Left ventricle myocardium inferior (tissue), 1 donor: ENCODE data around the gene DHRSX. TPM values are rescaled to one million over a fixed set of nuclear protein-coding genes. Genes with fewer than 3 reads are reported as not detected.
"Not testable (repeated sequence)": the region's sequence is repeated elsewhere in the genome, so short reads cannot be mapped to it uniquely, and the experiment has no call there.

Experiments
- DNase-seq: peaks from one replicate; pipeline ENCODE4 v3.0.0-alpha.2; 2020
- H3K27ac ChIP-seq: fragments of 200-600 bp; replicated peaks from 2 replicates; pipeline ENCODE4 v1.8.0; 2021
- H3K27me3 ChIP-seq: fragments of 200-600 bp; 2 replicates; pipeline ENCODE4 v1.8.0; 2021; ENCODE audit warnings: low read depth
- H3K36me3 ChIP-seq: fragments of 200-600 bp; 2 replicates; pipeline ENCODE4 v1.8.0; 2021
- H3K4me1 ChIP-seq: fragments of 200-600 bp; 2 replicates; pipeline ENCODE4 v1.8.0; 2021
- H3K4me3 ChIP-seq: fragments of 200-600 bp; 2 replicates; pipeline ENCODE4 v1.8.0; 2021; ENCODE audit warnings: mild to moderate bottlenecking, moderate library complexity
- H3K9me3 ChIP-seq: fragments of 200-600 bp; replicated peaks from 2 replicates; pipeline ENCODE4 v1.8.0; 2021
- intact Hi-C: fragments of 100-400 bp; cut with micrococcal nuclease; formaldehyde crosslinking; loops from one replicate; pipeline ENCODE4 v1.11.0; 2022
- total RNA-seq: library from RNA; stranded (reverse); fragmentation: NEBNext Ultra II Directional; extraction: Animal tissue kit (Norgen Biotek cat#: 25700); gene quantifications from one replicate; pipeline ENCODE4 v1.2.1, GENCODE V29; 2021
- TF ChIP-seq, protein P1 (sequence below): fragments of 200-600 bp; IDR thresholded peaks from 2 replicates; pipeline ENCODE4 v1.8.0; 2021; ENCODE audit warnings: antibody characterized with exemption, mild to moderate bottlenecking, borderline replicate concordance
- donor health status: DM: no; HTN: yes; CAD: no; lungs with severe emphysema.

DHRSX gene
- total RNA-seq, 1 donor from 2014 or later = 35.3 TPM

GRCh38 chrX:2395261-2395992, 105.3 kb downstream of the DHRSX start:
- H3K9me3 ChIP-seq = peaks cover 10% of the 10 kb centered on the region
- peaks cover 27% of the 10 kb centered on the region for H3K36me3 ChIP-seq
- peaks cover 27% of the 10 kb centered on the region for H3K4me1 ChIP-seq
- H3K4me3 ChIP-seq = no peak overlapping the region
- H3K27me3 ChIP-seq = no peaks in the 10 kb centered on the region
- DNase-seq = no peak
- intact Hi-C loops = no loop called here
- H3K27ac ChIP-seq = no peak overlapping the region
- TF ChIP-seq, protein P1, sequence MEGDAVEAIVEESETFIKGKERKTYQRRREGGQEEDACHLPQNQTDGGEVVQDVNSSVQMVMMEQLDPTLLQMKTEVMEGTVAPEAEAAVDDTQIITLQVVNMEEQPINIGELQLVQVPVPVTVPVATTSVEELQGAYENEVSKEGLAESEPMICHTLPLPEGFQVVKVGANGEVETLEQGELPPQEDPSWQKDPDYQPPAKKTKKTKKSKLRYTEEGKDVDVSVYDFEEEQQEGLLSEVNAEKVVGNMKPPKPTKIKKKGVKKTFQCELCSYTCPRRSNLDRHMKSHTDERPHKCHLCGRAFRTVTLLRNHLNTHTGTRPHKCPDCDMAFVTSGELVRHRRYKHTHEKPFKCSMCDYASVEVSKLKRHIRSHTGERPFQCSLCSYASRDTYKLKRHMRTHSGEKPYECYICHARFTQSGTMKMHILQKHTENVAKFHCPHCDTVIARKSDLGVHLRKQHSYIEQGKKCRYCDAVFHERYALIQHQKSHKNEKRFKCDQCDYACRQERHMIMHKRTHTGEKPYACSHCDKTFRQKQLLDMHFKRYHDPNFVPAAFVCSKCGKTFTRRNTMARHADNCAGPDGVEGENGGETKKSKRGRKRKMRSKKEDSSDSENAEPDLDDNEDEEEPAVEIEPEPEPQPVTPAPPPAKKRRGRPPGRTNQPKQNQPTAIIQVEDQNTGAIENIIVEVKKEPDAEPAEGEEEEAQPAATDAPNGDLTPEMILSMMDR = no peak

DNA sequence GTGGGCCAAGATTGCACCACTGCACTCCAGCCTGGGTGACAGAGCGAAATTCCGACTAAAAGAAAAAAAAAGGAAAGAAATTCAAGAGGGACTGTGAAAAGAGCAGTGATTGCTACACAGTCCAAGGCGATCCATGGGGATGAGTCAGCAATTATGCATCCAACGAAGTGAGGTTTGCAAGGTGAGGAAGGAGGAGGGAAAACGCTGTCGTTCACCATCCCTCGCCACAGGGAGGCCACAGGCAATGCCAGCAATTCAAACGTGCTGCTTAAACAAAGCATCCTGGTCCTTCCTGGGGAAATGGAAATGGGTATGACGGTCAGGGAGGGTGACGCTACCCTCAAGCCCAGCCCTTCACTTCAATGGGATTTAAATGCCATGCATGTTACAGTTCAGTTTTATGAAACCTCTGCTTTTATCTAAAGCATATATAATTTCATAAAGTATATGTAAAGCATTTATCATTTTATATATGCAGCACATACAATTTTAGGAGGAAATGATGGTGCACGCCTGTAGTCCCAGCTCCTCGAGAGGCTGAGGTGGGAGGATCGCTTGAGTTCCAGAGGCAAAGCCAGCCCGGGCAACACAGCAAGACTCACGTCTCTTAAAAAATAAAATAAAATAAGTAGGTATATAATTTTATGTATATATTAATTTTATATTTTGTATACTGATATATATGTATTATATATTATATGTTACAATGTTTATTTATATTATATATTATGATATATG, 108.7 kb downstream of the DHRSX start:
- TF ChIP-seq, protein P1 = no peak
- H3K4me1 ChIP-seq = peaks cover 27% of the 10 kb centered on the region
- intact Hi-C loops = no loop called here
- H3K9me3 ChIP-seq = peaks cover 12% of the 10 kb centered on the region
- H3K27me3 ChIP-seq = no peaks in the 10 kb centered on the region
- H3K36me3 ChIP-seq = peaks cover 28% of the 10 kb centered on the region
- no peak overlapping the region for H3K27ac ChIP-seq
- DNase-seq = no peak
- H3K4me3 ChIP-seq = no peak overlapping the region

- H3K27me3 ChIP-seq = no peaks in the 10 kb centered on the region
- H3K36me3 ChIP-seq = peaks cover 28% of the 10 kb centered on the region
- H3K27ac ChIP-seq = no peak overlapping the region
- intact Hi-C loops = no loop called here
- peaks cover 24% of the 10 kb centered on the region for H3K4me1 ChIP-seq
- DNase-seq = no peak
- H3K9me3 ChIP-seq = peaks cover 12% of the 10 kb centered on the region
- TF ChIP-seq, protein P1 = no peak
- no peak overlapping the region for H3K4me3 ChIP-seq
Observed at GRCh38 chrX:2390754-2391153, 110.0 kb downstream of the DHRSX start.

GRCh38 chrX:2389731-2390130, 111.0 kb downstream of the DHRSX start:
- H3K4me1 ChIP-seq = peaks cover 18% of the 10 kb centered on the region
- H3K27ac ChIP-seq, intact Hi-C loops, H3K4me3 ChIP-seq, DNase-seq, H3K27me3 ChIP-seq: not testable (repeated sequence)
- peaks cover 32% of the 10 kb centered on the region for H3K36me3 ChIP-seq
- H3K9me3 ChIP-seq = peaks cover 12% of the 10 kb centered on the region

GRCh38 chrX:2389324-2389723, 111.5 kb downstream of the DHRSX start:
- peaks cover 12% of the 10 kb centered on the region for H3K9me3 ChIP-seq
- H3K4me1 ChIP-seq = peaks cover 18% of the 10 kb centered on the region
- intact Hi-C loops = no loop called here
- H3K4me3 ChIP-seq = no peak overlapping the region
- H3K27ac ChIP-seq = no peak overlapping the region
- DNase-seq = no peak
- TF ChIP-seq, protein P1 = no peak
- no peaks in the 10 kb centered on the region for H3K27me3 ChIP-seq
- H3K36me3 ChIP-seq = peaks cover 28% of the 10 kb centered on the region

DNA sequence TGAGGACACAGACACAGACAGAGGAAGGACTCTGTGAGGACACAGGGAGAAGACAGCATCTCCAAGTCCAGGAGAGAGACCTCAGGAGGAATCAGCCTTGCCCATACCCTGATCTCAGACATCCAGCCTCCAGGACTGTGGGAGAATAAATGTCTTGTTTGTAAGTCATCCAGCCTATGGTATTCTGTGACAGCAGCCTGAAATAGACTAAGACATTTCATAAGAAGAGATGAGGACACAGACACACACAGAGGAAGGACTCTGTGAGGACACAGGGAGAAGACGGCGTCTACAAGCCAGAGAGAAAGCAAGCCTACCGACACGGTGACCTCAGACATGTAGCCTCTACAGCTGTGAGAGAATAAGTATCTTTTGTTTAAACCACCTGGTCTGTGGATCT, 112.1 kb downstream of the DHRSX start:
- DNase-seq = no peak
- Histone ChIP-seq H3K9me3 (peaks cover 12% of the 10 kb centered on the region), H3K27ac (no peak overlapping the region), H3K4me3 (no peak overlapping the region), H3K4me1 (peaks cover 18% of the 10 kb centered on the region), H3K27me3 (no peaks in the 10 kb centered on the region), H3K36me3 (peaks cover 26% of the 10 kb centered on the region)
- intact Hi-C loops = no loop called here
- TF ChIP-seq, protein P1 = no peak
